SK-MEL-5 (cell line): ENCODE measurements around the gene USP40. TPM values are rescaled to one million over a fixed set of nuclear protein-coding genes. Genes with fewer than 3 reads are reported as not detected.
"Not testable (repeated sequence)": the region's sequence is repeated elsewhere in the genome, so short reads cannot be mapped to it uniquely, and the experiment has no call there.

ENCODE experiments used
- DNase-seq: peaks from one replicate; pipeline ENCODE4 v3.0.0-alpha.2; 2016; ENCODE audit warnings: low read depth, low spot score
- in situ Hi-C: cut with HindIII; loops from 2 replicates; pipeline ENCODE4 v1.10.0; 2016; ENCODE audit warnings: low sequenced_read_pairs, high pct_unique_total_duplicates, low pct_unique_long_range_greater_than_20kb
- polyA plus RNA-seq, 2 experiments: library from polyadenylated mRNA; depleted of rRNA; stranded (reverse); fragments of >200 nt; gene quantifications; 2 replicates each; pipeline ENCODE4 v1.2.3, GENCODE V29; 2015
- total RNA-seq: library from RNA; depleted of rRNA; stranded (reverse); fragments of >200 nt; shearing (Covaris generic); gene quantifications from 2 replicates; pipeline ENCODE4 v1.2.3, GENCODE V29; 2014; rRNA removed

The USP40 gene, protein sequence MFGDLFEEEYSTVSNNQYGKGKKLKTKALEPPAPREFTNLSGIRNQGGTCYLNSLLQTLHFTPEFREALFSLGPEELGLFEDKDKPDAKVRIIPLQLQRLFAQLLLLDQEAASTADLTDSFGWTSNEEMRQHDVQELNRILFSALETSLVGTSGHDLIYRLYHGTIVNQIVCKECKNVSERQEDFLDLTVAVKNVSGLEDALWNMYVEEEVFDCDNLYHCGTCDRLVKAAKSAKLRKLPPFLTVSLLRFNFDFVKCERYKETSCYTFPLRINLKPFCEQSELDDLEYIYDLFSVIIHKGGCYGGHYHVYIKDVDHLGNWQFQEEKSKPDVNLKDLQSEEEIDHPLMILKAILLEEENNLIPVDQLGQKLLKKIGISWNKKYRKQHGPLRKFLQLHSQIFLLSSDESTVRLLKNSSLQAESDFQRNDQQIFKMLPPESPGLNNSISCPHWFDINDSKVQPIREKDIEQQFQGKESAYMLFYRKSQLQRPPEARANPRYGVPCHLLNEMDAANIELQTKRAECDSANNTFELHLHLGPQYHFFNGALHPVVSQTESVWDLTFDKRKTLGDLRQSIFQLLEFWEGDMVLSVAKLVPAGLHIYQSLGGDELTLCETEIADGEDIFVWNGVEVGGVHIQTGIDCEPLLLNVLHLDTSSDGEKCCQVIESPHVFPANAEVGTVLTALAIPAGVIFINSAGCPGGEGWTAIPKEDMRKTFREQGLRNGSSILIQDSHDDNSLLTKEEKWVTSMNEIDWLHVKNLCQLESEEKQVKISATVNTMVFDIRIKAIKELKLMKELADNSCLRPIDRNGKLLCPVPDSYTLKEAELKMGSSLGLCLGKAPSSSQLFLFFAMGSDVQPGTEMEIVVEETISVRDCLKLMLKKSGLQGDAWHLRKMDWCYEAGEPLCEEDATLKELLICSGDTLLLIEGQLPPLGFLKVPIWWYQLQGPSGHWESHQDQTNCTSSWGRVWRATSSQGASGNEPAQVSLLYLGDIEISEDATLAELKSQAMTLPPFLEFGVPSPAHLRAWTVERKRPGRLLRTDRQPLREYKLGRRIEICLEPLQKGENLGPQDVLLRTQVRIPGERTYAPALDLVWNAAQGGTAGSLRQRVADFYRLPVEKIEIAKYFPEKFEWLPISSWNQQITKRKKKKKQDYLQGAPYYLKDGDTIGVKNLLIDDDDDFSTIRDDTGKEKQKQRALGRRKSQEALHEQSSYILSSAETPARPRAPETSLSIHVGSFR
- 36.9 and 38.3 TPM in 2 replicates for total RNA-seq
- polyA plus RNA-seq (2015; cell fraction: cytosol; rRNA removed): 36.9 and 40.3 TPM in 2 replicates
- polyA plus RNA-seq (2015; cell fraction: nucleus; rRNA removed): 77.3 and 84.2 TPM in 2 replicates

DNA sequence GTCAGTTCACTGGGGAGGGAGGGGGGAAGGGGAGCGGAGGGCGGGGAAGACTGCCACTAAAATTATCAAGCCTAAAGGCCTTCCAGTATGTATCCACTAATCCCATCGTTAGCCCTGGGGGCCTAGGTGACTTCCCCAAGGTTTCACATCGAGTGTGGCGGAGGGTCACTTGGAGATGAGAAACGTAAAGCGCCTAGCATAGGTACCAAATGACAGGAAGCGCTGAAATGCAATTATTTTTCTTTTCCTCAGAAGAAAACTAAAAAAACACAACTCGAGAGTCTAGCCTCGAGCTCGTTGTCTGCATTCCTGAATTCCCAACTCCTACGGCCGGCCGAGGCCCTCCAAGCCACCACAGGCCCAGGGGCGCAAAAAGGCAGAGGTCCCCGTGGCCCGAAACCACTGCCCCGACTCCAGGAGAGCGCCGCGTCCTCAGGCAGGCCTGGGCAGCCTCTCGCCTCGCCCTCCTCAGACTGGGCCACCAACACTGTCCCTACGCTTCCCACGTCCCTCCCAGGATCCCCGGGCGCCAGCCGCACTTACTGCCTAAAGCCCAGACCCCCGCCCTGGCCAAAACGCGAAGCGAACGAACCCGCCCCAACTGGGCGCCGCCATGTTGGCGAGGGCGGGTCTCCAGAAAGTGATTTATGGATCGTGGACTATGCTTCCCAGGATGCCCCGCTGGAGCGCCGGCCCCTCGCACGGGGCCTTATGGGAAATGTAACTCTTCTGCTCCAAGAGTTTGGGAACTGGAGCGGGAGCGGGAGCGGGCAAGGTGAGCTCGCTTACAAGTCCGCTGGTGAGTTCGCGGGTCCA, at the start of gene USP40:
Gene USP40 (minus strand): TSS at position 642 of the 816 bp plus-strand sequence. CDS start 1,228 bp downstream, outside the sequence.
- DNase-seq: peak; percentile 92
- in situ Hi-C loops: no loop called here

DNA sequence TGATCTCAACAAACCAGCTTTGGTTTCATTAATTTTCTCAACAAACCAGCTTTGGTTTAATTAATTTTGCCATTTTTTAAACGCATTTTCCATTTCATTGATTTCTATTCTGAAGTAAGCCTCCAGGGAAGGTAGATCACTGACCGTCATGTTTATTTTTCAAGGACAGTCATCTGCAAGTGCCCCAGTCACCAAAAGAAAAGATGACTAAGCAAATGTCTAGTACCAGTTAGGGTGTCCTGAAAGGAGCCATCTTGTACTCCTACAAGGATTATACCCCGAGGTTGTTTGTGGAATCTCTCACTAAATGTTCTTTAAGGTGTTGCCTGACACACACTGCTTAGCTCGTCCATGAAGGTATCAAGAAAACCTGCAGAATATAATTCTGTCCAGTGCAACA, 44.7 kb upstream of the USP40 start:
- in situ Hi-C loops: no loop called here
- no peak for DNase-seq

DNA sequence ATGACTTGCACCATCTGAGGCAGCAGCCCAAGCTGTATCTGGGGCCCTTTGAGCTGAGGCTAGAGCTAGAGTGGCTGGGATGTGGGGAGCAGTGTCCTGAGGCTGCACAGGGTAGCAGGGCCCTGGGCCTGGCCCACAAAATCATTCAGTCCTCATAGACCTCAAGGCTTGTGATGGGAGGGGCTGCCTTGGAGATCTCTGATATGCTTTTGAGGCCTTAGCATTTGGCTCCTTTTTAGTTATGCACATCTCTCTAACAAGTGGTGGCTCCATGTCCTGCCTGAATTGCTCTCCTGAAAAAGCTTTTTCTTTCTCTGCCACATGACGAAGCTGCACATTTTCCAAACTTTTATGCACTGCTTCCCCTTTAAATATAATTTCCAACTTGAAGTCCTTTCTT, 39.1 kb upstream of the USP40 start:
- no peak for DNase-seq
- in situ Hi-C loops: no loop called here

DNA sequence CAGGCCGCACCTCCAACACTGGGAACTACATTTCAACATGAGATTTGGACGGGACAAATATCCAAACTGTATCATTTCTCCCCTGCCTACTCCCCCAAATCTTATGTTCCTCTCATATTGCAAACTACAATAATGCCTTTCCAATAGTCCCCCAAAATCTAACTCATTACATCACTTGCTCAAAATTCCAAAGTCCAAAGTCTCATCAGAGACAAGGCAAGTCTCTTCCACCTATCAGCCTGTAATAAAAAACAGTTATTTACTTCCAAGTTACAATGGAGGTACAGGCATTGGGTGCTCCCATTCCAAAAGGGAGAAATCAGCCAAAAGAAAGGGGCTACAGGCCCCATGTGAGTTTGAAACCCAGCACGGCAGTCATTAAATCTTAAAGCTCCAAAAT, 38.2 kb upstream of the USP40 start:
- DNase-seq: no peak
- in situ Hi-C loops: no loop called here

DNA sequence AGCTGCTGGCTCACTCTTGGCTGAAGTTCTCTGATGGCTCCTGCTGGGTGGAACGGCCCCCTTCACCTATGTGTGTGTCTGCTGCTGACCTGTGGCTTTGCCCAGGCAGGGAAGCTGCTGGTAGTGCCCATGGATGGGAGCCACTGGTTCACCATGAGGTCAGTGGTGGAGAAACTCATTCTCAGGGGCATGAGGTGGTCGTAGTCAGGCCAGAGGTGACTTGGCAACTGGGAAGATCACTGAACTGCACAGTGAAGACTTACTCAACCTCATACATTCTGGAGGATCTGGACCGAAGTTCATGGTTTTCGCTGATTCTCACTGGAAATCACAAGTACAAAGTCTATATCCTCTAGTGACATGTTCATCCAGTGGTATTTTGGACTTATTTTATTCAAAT, 36.9 kb upstream of the USP40 start:
- no peak for DNase-seq
- in situ Hi-C loops: no loop called here

DNA sequence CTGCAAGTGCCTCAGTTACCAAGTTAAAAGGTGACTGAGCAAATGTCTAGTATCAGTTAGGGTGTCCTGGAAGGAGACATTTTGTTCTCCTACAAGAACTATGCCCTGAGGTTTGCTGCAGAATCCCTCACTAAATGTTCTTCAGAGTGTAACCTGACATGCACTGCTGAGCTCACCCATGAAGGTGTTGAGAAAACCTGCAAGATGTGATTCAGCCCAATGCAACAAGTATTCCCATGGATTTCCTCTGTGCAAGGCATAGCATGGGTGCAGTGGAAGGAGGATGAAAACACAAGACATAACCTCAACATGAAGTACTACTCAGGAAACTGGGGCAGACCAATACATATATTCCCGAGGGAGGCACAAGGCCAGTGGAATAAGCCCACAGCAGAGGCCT, 35.5 kb upstream of the USP40 start:
- in situ Hi-C loops: no loop called here
- no peak for DNase-seq

DNA sequence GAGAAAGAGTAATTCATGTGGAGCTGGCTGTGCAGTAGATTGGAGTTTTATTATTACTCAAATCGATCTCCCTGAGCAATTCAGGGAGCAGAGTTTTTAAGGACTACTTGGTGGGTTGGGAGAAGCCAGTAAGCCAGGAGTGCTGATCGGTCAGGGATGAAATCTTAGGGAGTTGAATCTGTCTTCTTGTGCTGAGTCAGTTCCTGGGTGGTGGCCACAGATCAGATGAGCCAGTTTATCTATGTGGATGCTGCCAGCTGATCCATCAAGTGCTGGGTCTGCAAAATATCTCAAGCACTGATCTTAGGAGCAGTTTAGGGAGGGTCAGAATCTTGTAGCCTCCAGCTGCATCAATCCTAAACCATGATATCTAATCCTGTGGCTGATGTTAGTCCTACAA, 33.8 kb upstream of the USP40 start:
- in situ Hi-C loops: no loop called here
- no peak for DNase-seq

DNA sequence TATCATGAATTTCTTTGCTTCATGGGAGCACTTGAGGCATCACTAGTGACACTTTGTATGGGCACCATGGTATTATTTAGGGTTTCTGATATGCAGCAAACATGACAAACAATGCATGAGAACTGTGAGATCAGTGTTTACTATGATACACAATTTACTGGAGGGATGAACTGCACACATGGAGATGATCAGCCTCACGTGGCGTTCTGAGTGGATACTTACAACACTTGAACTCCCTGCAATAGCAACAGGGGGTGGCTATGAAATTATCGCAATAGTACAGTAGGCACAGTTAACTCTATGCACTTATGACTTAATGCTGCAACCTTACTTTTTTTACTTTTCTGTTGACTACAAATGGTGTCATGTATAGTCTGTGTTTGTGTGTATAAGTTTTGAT, 32.4 kb upstream of the USP40 start:
- DNase-seq: no peak

DNA sequence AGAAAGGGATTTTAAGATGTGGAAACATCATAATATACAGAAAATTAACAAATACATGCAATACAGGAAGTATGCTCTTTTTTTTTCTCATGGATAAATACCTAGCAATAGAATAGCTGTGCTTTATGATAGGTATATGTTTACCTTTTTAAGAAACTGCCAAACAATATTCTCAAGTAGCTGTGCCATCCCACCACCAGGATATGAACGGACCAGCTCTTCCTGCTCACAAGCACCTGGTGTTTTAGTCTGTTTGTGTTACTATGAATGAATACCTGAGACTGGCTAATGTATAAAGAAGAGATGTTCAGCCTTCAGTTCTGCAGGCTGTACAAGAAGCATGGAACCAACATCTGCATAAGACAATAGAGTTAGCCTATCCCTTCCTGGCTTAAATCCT, 30.9 kb upstream of the USP40 start:
- no peak for DNase-seq
- in situ Hi-C loops: no loop called here

More for the DNA sequence above, 32.4 kb upstream of the USP40 start:
- in situ Hi-C loops: no loop called here

DNA sequence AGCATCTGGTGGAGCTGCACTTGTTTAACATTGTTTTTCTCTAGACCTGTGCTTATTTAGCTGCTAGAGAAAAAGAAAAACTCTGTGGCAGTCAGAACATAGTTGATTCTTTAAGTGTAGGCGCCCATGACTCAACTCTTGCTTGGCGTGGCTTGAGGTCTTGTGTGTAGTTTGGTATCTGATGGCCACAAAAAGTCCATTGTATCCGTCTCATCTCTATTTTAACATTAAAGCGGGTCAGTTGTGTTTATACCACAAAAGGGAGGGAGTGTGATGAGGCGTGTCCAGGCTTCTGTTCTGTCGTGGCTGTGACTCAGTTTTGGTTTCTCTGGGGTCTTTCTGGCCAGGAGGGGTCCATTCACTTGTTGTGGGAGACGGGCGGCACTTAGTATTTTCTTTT, 26.6 kb upstream of the USP40 start:
- in situ Hi-C loops: no loop called here
- DNase-seq: peak; percentile 85

DNA sequence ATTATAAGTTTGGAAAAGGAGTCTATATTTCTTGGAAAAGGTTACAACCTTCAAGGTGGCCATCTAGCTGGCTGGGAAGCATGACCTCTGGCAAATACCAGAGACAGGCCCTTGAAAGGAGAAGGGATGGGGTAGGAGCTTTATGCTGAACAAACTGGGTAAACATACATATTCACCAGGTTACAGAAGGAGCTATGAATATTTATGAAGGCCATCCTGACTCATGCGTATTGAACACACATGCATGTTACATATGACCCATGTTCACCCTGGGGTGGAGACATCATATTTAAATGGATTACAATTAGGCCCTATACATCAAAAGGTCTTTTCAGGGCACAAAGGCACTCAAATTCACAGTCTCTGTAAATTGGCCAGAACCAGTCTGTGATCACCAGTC, 26.1 kb upstream of the USP40 start:
- DNase-seq, in situ Hi-C loops: not testable (repeated sequence)

DNA sequence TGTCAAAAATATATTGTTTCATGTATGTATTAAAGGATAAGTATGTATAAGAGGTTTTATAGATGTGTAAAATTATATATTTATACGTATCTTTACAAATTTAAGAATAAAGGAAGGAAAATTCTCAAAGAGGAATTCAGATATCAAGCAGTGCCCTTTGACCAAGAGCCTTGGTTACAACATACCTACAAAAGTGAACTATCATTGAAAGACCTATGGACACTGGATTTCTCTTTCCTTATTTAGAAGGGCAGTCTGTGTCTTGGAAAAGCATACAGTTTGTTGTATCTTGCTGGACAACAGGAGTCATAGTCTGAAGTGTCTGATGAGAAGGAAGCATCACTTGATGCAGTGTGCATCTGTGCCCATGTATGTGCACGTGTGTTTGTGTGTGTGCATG, 21.8 kb upstream of the USP40 start:
- no peak for DNase-seq
- in situ Hi-C loops: no loop called here

DNA sequence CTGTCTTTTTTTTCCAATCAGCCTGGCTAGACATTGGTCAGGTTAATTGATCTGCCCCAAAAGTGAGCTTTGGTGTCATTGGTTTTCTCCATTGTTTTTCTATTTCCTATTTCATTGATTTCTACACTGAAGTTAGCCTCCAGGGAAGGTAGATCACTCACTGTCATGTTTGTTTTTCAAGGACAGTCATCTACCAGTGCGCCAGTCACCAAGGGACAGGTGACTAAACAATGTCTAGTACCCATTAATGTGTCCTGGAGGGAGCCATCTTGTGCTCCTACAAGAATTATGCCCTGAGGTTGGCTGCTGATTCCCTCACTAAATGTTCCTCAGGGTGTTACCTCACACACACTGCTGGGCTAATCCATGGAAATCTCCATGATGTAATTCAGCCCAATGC, 17.6 kb upstream of the USP40 start:
- no peak for DNase-seq
- in situ Hi-C loops: no loop called here

DNA sequence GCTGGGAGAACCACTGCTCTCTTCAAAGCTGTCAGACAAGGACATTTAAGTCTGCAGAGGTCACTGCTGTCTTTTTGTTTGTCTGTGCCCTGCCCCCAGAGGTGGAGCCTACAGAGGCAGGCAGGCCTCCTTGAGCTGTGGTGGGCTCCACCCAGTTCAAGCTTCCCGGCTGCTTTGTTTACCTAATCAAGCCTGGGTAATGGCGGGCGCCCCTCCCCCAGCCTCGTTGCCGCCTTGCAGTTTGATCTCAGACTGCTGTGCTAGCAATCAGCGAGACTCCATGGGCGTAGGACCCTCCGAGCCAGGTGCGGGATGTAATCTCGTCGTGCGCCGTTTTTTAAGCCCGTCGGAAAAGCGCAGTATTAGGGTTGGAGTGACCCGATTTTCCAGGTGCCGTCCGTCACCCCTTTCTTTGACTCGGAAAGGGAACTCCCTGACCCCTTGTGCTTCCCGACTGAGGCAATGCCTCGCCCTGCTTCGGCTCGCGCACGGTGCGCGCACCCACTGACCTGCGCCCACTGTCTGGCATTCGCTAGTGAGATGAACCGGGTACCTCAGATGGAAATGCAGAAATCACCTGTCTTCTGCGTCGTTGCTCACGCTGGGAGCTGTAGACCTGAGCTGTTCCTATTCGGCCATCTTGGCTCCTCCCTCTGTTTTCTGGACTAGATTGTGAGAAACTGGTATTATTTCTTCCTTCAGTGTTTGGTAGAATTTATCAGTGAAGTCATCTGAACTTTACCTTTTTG, 16.8 kb upstream of the USP40 start:
- in situ Hi-C loops, DNase-seq: not testable (repeated sequence)

DNA sequence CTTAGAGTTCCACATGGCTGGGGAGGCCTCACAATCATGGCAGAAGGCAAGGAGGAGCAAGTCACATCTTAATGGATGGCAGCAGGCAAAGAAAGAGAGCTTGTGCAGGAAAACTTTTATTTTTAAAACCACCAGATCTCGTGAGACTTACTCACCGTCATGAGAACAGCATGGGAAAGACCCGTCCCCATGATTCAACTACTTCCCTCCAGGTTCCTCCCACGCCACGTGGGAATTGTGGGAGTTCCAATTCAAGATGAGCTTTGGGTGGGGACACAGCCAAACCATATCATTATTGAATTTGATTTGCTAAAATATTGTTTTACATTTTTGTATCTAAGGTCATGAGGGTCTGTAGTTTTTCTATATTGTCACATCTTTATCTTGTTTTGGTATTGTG, 10.8 kb upstream of the USP40 start:
- in situ Hi-C loops: not testable (repeated sequence)
- peak; percentile 16 for DNase-seq

DNA sequence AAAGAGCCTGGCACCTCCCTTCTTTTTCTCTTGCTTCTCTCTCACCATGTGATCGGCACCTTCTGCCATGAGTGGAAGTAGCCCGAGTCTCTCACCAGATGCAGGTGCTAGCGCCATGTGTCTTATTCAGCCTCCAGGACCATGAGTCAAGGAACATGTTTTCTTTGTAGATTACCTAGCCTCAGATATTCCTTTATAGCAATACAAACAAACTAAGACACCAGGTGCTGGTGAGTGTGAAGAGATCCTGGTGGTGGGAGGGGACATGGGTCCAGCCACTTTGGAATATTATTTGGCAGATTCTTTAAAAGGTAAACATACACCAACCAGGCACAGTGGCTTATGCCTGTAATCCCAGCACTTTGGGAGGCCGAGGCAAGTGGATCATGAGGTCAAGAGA, 5.9 kb upstream of the USP40 start:
- in situ Hi-C loops: no loop called here

More for the DNA sequence above, 5.9 kb upstream of the USP40 start:
- no peak for DNase-seq
